Tibial artery (tissue), 4 donors: Measurements from ENCODE around the gene HES7.

ENCODE experiments used
- DNase-seq, 2 donors: peaks; one replicate each; pipeline ENCODE4 v3.0.0-alpha.2; 2019
- H3K27ac ChIP-seq, 2 donors: fragments of 200-600 bp; sonication (generic) in 1 of 2; 1 replicate in 1 of 2; 2 replicates in 1 of 2; pipeline ENCODE4 v1.5.1; 2018 to 2019; ENCODE audit warnings: mild to moderate bottlenecking in 1 of 2
- H3K27me3 ChIP-seq, 2 donors: fragments of 200-600 bp; sonication (generic) in 1 of 2; one replicate each; pipeline versions ENCODE4 v1.5.1 to v1.6.0; 2016 to 2019
- H3K36me3 ChIP-seq, 3 donors: fragments of 200-600 bp; sonication (generic) in 2 of 3; one replicate each; pipeline ENCODE4 v1.5.1; 2016 to 2019; ENCODE audit warnings: mild to moderate bottlenecking in 2 of 3
- H3K4me1 ChIP-seq, 4 donors: fragments of 200-600 bp; sonication (generic) in 2 of 4; 1 replicate in 3 of 4; 2 replicates in 1 of 4; pipeline ENCODE4 v1.5.1; 2016 to 2019
- H3K4me3 ChIP-seq, 2 donors: fragments of 200-600 bp; sonication (generic) in 1 of 2; 1 replicate in 1 of 2; 2 replicates in 1 of 2; pipeline ENCODE4 v1.5.1; 2018 to 2019; ENCODE audit warnings: mild to moderate bottlenecking in 2 of 2
- H3K9me3 ChIP-seq, 3 donors: fragments of 200-600 bp; sonication (generic) in 1 of 3; one replicate each; pipeline ENCODE4 v1.5.1; 2016 to 2019
- CTCF ChIP-seq, 2 experiments: fragments of 200-600 bp in 1 of 2; fragments of 450-650 bp in 1 of 2; IDR thresholded peaks; one replicate each; pipeline ENCODE4 v1.5.1; 2017 to 2019; ENCODE audit warnings: antibody characterized with exemption in 2 of 2, mild to moderate bottlenecking in 1 of 2, moderate library complexity in 1 of 2
- intact Hi-C: fragments of 100-400 bp; cut with DNase I; formaldehyde crosslinking; loops from one replicate; pipeline ENCODE4 v1.15.0; 2023; ENCODE audit warnings: low total_unique reads

HES7 gene

GRCh38 chr17:8163978-8164814, 40.3 kb upstream of the HES7 start:
- peak; percentile 79 to 87 for DNase-seq
- H3K36me3 ChIP-seq: peaks cover 0 to 21% (median 19%) of the 10 kb centered on the region in 3 donors
- no peak for TF ChIP-seq CTCF (IDR thresholded peaks at IDR 0.05)
- peaks cover 0 to 46% (median 36%) of the 10 kb centered on the region in 4 donors for H3K4me1 ChIP-seq
- intact Hi-C loops: loop anchor here (5.0 kb wide), 1 partner anchor 42 kb away; the partner anchor contains the start of gene HES7
- H3K4me3 ChIP-seq: no peak overlapping the region
- no peaks in the 10 kb centered on the region for H3K27me3 ChIP-seq
- peak overlapping the region; percentile 99 to 100 for H3K27ac ChIP-seq
- no peaks in the 10 kb centered on the region for H3K9me3 ChIP-seq

GRCh38 chr17:8162997-8163977, 39.4 kb upstream of the HES7 start:
- Histone ChIP-seq H3K36me3 (peaks cover 0 to 21% (median 19%) of the 10 kb centered on the region in 3 donors), H3K9me3 (no peaks in the 10 kb centered on the region), H3K27ac (peak overlapping the region; percentile 99 to 100), H3K4me3 (peak overlapping the region; percentile 85 to 99), H3K27me3 (no peaks in the 10 kb centered on the region), H3K4me1 (peaks cover 0 to 55% (median 41%) of the 10 kb centered on the region in 4 donors)
- TF ChIP-seq CTCF (IDR thresholded peaks at IDR 0.05): no peak
- intact Hi-C loops: loop anchor here (5.0 kb wide), 1 partner anchor 41 kb away; the partner anchor contains the start of gene HES7
- peak in 1 of 2 donors; percentile 77 for DNase-seq

GRCh38 chr17:8162233-8162996, 38.5 kb upstream of the HES7 start, which contains the start of gene VAMP2:
Gene VAMP2 (minus strand): TSS chr17:8162948. CDS start chr17:8162879, 69 bp downstream.
- Histone ChIP-seq H3K9me3 (no peaks in the 10 kb centered on the region), H3K4me3 (peak within 1 kb of the TSS; percentile 85 to 99), H3K27me3 (no peaks in the 10 kb centered on the region), H3K36me3 (peaks cover 0 to 21% (median 19%) of the 10 kb centered on the region in 3 donors), H3K4me1 (peaks cover 0 to 63% (median 45%) of the 10 kb centered on the region in 4 donors), H3K27ac (peak within 1 kb of the TSS; percentile 99 to 100)
- intact Hi-C loops: loop anchor here (5.0 kb wide), 1 partner anchor 40 kb away; the partner anchor contains the start of gene HES7
- no peak for TF ChIP-seq CTCF (IDR thresholded peaks at IDR 0.05)
- DNase-seq: peak; percentile 73 to 91

GRCh38 chr17:8161289-8162232, 37.7 kb upstream of the HES7 start:
- intact Hi-C loops: loop anchor here (2.0 to 5.0 kb wide), 2 partner anchors 25 to 39 kb away; partner anchors contain the start of gene HES7
- Histone ChIP-seq H3K4me1 (peaks cover 0 to 69% (median 45%) of the 10 kb centered on the region in 4 donors), H3K27me3 (no peaks in the 10 kb centered on the region), H3K27ac (peak overlapping the region; percentile 99 to 100), H3K9me3 (no peaks in the 10 kb centered on the region), H3K36me3 (peaks cover 0 to 21% (median 19%) of the 10 kb centered on the region in 3 donors), H3K4me3 (peak overlapping the region; percentile 85 to 99)
- DNase-seq: no peak
- TF ChIP-seq CTCF (IDR thresholded peaks at IDR 0.05): no peak
